NOMO-1 treated with DMSO at 0.1 percent for 48 hours (cell line): ENCODE measurements around the gene C15orf62.

Experiments used
- DNase-seq: peaks from one replicate; lab custom pipeline; 2025; ENCODE audit not compliant: unreplicated experiment; lab: John Stamatoyannopoulos, UW

The C15orf62 gene

DNA sequence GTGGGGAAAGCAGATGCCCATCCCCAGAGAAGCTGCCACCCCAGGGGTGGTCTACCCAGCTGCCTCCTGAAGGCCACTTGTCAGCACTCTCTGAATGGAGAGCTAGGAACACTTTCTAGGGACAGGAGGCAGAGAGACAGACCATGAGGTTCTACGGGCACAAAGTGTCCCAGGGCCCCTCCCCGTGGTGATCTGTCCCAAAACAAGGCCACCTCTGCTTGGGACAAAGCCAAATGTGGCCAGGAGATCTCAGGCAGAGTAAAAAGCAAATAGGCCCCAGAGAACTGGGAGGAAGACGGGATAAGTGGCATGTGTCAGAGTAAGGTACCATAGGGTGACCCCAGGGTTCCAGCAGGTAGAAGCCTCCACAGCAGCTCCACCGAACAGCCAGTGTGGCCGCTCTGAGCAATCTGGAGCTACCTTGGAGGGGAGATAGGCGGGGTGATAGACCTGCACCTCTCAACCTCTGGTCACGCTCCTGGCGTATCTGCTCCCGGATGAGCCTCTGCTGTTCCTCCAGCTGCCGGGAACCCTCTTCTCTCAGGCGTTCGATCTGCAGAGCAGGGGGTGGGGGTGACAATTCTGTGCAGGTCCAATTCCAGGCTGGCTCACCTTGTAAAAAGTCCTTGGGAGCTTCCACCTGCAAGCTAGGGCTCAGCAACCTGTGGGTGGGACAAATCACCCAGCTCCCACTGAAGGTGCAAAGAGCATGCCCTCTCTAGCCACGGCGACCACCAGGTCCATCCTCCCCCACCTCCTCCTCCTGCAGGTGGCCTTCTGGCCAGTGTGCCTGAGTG, 6.2 kb downstream of the C15orf62 start:
- no peak for DNase-seq

DNA sequence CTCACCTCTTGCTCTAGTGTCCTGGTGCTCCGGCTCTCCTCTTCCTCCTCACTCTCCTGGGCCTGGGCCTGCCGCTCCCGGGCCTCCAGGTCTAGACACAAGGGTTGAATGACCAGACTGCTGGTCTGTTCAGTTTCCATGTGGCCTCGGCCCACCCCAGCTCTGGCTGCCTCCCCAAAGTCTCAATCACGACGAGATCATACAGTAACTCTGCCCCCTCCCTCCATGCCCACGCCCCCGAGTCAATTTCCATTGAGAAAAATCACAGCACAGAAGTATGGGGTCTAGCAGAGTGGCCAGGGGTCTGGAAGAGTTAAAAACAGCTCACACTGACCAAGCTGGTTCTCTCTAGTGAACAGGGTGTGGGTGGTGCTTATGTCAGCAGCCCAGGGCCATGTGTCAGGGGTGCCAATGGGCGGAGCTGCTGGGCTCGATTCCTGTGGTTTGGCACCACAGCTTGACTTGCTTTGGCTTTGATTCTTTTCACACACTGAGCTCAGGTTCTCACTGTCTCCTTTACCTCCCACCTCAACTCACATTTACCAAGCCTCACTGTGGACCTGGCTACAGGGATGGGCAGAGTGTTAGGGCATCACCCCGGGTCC, 6.9 kb downstream of the C15orf62 start:
- DNase-seq: no peak

DNA sequence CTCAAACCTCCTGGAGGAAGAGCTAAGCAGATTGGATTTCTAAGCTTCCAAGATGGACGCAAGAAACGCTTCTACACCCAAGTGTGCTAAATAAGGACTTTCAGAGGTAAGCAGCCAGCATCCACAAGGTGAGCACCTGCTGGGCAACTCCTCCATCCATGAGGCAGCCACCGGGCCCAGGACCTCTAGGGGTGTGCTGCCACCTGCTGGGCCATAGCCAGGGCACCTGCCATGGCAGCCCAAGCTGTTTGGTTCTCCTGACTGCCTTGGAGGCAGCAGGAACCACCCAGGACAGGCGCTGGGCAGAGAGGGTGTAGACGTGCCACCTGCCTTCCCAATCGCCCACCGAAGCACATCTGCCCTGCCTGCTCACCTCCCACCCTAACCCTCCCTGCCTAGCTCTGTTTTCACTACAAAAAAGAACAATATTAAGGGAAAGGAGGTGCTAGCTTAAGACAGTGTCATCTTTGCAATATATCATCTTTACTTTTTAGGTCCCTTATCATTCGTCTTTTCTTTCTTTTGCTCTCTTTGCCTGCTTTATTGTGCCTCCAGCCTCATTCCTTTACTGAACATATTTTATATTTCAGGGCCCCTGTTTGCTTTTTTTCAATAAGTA, 12.9 kb downstream of the C15orf62 start:
- DNase-seq: peak; percentile 15

DNA sequence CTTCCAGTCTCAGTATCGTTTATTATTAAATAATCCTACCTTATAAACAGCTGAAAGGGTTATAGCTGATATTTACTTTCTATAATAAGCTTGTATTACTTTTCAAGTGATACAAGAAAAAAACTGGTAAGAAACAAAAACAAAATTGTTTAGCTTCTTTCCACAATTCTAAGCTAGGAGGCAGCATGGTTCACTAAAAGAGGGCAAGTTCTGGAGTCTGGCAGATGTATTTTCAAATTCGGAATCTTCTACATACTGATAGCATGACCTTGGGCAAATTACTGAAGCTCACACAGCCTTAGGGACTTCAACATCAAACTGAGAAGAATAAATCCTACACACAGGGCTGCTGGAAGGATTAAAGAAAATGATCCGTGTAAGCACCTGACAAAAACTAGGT, 15.4 kb downstream of the C15orf62 start:
- DNase-seq: no peak

DNA sequence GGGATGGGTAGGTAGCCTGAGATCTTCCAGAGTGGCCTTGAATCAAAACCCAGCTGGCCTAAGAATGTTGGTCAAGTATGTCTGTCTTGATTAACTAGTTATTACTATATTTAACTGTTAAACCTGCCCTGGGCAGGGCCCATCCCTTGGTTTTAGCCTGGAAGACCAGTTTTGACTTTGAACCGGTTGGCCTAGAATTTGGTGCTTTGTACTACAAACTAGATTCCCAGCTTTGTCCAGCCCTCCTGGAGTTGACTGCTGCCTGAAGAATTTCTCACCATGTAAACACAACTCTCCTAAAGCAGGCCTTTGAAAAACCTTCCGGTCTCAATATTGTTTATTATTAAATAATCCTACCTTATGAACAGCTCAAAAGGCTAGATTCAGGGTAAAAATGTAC, 16.0 kb downstream of the C15orf62 start:
- DNase-seq: no peak

DNA sequence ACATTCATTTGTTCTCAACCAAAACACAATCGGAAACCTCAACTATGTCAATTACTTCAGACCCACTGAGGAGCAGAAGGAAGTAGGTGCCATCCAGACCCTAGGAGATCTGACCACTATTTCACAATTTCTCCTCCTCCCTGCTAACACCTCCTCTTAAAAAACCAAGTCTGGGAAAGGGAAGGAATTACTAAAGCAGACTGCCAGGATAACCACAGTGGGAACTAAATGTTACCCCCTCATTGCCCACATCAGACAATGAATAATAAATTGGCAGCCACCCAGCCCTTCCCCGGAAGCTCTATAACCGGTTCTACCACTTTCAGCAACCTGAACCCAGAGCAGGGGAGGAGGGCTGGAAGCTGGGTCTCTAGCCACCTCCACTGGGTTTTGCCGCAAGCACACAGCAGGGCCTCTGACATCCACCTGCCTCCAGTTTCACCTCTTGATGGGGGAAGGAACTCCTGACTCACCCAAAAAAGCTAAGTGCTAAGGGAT, 17.6 kb downstream of the C15orf62 start:
- peak; percentile 43 for DNase-seq

DNA sequence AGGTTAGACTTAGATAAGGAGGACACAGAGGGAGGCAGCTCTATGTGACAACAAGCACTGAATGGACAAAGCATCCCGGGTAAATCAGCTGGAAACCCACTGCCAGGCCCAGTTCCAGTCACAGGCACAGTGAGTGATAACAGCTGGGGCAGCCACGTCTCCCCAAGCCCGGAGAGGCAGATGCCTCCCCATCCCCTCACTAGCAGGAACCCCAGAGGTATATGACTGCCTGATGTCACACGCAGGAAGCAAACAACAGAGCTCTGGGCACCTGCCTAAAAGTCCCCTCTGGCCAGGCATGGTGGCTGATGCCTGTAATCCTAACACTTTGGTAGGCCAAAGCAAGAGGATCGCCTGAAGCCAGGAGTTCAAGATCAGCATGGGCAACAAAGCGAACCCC, 18.2 kb downstream of the C15orf62 start:
- DNase-seq: no peak

DNA sequence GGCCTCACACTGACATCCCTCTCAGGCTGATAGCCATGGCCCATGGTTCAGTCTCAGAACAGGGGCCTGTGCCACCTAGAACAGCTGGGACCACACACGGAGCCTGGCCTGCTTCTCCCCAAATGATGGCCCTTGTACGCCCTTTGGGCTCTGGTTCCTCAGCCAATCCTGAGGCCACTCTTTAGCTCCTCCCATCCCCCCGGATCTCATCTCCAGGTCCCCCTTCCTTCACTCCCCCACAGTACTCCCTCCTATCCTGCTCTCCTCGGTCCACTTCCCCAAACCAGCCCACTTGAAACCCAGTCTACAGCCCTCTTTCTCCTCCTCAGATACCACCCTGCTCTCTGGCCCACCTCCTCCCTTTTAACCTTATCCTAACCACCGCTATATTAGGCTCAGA, 19.3 kb downstream of the C15orf62 start:
- no peak for DNase-seq

DNA sequence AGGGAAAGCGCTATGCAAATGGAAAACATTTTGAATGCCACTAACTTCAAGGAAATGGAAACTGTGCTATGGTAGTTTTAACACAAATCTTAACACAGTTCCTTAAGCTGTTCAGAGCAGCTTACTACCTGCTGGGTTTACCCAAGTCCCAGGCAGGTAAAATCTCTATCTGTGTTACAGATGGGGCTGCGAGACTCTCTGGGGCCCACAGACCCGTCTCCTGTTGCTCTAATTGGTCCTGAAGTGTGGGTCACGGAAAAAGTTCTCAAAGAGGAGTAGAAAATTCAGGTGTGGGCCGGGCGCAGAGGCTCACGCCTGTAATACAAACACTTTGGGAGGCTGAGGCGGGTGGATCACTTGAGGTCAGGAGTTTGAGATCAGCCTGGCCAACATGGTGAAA, 20.2 kb downstream of the C15orf62 start:
- no peak for DNase-seq

DNA sequence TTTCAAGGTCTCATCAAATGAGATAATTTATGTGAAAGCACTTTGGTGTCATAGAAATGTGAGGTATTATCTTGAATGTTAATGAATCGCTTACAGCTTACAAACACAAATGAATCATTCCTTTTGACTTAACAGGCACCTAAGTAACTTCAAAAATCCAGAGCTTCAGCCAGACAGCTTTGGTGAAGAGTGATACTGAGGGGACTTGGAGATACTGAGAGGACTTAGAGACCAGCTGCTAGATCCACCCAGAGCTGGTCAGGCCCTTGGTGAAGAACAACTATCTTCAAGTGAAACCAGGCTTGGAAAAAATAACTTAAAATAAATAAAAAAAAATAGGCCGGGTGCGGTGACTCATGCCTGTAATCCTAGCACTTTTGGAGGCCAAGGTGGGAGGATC, 20.9 kb downstream of the C15orf62 start:
- no peak for DNase-seq

DNA sequence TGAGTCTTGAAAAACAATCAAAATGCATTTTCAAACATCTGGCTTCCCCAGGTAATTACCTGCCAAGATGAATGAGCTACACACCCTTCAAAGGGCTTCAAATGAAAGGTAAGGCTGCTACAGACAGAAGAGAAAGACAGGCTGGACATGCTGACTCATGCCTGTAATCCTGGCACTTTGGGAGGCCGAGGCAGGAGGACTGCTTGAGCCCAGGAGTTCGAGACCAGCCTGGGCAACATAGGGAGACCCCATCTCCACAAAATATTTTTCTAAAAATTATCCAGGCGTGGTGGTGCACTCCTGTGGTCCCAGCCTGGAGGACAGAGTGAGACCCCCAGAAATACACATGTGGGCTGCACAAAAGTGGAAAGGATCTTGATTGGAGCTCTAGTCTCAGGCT, 22.6 kb downstream of the C15orf62 start:
- no peak for DNase-seq

DNA sequence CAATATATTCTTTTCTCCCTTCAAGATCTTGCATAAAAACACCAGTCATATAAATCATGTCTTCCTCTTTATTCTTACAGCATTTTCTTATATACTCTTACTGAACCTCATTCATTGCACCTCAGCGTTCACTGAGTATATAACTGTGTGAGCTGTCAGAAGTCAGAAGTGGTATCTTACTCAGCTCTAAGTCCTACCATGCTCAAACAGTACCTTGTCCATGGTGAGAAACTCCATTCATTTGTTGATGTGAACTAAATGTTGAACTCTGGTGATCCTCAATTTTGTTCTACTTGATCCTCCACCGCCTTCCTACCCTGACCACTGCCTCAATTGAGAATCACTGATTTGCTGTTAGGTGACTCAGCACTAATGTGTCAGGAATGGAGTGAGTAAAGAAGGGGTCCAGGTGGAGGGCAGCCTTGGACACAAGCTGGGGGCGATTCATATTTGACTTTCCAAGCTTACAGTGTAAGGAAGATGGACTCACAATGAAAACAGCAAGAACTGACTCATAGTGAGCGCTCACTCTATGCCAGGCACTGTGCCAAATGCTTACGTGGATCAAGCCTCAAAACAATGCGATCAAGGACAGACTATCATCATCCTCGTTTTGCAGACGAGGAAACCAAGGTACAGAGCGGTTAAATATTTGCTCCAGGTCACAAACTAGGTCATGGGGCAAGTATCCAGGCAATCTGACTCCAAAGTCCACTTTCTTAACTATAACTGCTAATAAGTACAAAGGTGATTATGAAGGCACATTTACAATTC, 23.6 kb downstream of the C15orf62 start:
- DNase-seq: no peak

DNA sequence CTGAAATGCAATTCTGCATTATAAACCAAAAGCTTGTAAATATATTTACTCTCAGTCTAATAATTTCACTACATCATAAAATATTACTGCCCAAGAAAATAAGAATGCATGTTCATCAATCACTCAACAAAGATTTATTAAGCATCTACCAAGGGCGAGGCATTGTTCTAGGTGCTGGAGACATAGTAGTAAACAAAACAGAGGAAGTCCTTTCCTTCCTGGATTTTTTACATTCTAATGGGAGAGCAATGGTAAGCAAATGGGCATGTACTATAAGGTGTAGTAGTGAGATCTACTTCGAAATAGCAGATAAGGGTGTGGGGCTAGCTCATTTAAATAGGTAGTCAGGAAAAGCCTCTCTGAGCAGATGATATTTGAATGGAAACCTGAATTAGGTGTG, 26.3 kb downstream of the C15orf62 start:
- no peak for DNase-seq

DNA sequence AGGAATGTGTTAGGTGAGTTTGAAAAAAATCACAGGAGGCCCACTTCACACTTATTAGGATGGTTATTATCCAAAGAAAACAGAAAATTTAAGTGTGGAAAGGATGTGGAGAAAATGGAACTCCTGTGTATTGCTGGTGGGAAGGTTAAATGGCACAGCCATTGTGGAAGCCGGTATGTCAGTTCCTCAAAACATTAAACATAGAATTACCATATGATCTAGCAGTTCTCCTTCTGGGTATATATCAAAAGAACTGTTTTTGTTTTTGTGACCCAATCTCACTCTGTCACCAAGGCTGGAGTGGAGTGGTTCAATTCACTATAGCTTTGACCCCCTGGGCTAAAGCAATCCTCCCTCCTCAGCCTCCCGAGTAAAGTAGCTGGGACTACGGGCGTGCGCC, 26.7 kb downstream of the C15orf62 start:
- no peak for DNase-seq

DNA sequence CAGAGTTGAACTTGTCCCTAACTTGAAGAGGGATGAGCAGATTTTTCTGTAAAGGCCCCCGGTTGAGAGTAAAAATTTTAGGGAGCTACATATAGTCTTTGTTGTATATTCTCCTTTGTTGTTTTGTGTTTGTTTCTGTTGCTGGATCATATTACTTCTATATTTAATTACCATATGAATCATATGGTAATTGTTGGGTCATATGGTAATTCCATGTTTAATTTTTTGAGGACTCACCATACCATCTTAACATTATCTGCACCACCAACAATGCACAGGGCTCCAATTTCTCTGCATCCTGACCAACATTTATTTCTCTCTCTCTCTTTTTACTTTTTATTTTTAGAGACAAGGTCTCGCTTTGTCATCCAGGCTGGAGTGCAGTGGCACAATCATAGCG, 29.7 kb downstream of the C15orf62 start:
- DNase-seq: no peak

DNA sequence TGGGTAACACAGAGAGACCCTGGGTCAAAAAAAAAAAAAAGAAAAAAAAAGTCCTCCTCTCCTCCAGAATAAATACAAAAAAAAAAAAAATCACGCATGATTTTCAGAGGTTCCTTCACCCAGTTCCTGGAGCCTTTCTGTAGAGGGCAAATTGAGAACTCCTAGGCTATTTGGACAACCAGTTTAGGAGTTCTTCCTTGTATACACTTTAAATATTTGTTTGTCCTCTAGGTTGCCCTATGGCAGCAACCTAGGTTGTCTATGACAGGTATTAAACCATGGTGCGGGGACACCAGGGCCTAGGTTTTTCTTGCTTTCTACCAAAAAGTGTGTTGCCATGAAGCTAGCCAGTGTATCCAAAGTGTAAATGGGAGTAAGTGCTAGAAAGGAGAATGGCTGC, 33.3 kb downstream of the C15orf62 start:
- no peak for DNase-seq

DNA sequence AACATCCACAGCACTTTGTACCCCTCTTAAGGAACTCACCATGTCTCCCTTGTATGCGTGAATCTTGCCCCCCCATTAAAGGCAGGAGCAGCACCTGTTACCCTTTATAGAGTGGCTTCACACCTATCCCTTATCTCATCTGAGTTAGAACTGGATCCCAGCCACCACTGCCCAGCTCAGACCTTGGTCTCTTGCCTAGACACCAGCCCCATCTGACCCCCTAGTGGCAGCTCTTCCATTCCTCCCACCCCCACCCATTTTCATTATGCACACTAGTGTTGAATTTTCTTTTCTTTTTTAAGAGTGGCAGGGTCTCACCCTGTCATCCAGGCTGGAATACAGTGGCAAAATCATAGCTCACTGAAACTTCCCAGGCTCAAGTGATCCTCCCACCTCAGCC, 33.9 kb downstream of the C15orf62 start:
- DNase-seq: no peak

DNA sequence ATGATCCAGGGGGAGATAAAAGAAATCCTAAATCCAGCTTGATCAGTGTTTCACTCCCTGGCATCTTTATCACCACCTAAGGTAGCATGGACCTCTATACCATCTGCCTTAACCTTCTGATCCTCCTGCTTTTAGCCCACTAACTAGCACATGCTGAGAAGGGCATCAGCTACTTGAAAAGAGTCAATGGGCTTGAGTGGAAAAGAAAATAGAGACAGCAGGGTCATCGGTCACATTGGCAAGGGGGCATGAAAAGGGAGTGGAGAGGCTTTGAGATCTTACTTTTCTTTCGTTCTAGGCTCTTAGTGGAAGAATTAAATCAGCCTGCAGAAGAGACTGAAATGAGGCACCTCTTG, 36.9 kb downstream of the C15orf62 start:
- DNase-seq: no peak

DNA sequence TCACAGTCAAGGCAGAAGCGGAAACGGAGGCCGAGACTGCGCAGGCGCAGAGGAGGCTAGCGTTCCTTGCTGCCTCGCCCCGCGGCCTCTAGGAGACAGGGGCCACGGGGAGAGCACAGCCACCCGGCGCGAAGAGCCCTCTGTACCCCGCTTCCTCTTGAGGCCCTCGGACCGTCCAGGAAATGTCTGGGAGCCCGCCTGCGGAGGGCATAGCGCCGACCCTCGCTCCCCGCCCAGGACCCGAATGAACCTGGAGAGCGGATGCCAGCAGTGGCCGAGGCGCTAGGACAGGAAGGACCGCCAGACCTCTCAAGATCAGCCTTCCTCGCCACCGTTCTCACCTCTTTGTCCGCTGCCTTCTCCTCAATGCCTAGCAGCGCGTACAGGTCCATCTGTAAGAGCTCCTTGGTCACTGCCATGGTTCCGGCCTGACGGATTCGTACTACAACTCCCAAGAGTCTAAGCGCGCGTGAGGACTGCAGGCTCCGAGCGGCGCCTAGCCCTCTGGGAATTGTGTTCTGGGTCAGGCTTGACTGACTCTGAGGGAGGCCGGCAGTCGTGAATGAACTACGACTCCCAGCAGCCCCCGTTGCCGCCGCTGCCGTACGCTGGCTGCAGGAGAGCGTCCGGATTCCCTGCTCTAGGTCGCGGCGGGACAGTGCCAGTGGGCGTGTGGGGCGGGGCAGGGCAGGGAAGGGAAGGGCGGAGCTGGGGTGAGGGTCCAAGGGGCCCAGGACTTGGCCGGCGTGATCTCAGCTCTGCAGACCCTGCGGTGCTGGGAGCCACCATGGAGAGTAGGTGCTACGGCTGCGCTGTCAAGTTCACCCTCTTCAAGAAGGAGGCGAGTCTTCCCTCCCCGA, 37.5 kb downstream of the C15orf62 start, which contains the start of the genes DNAJC17 and ZFYVE19:
DNAJC17 (minus strand) TSS at position 446 of the 860 bp plus-strand sequence; CDS start at position 419, 27 bp downstream.
ZFYVE19 (plus strand) TSS at position 62 of the 860 bp plus-strand sequence; CDS start at position 563, 501 bp downstream.
- DNase-seq: peak; percentile 98

DNA sequence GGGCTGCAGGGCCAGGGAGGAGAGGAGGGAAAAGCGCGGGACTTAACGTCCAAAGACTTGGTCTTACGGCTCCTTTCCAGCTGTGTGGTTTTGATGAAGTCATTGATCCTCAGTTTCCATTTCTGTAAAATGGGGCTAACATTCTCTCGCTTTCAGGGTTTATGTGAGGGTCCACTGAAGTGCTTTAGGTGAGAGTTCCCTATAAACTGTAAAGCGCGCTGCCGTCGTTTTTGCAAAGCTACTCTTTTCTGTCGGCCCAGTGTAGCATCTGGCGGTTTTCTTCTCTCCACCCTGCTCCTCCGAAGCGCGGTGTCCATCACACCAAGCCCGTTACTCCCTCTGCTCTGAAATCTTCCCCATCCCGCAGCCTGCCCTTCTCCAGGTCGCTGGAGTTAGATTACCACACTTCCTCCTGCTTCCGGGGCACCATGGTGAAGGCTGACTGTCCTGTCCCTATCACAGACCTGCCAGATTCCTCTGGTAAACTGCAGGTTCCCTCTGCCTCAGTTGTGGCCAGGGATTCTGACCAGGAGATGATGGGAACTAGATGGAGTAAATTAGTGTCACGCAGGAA, 38.2 kb downstream of the C15orf62 start:
- no peak for DNase-seq
